ENCODE data around the gene DMRT1.

Gene DMRT1

DNA sequence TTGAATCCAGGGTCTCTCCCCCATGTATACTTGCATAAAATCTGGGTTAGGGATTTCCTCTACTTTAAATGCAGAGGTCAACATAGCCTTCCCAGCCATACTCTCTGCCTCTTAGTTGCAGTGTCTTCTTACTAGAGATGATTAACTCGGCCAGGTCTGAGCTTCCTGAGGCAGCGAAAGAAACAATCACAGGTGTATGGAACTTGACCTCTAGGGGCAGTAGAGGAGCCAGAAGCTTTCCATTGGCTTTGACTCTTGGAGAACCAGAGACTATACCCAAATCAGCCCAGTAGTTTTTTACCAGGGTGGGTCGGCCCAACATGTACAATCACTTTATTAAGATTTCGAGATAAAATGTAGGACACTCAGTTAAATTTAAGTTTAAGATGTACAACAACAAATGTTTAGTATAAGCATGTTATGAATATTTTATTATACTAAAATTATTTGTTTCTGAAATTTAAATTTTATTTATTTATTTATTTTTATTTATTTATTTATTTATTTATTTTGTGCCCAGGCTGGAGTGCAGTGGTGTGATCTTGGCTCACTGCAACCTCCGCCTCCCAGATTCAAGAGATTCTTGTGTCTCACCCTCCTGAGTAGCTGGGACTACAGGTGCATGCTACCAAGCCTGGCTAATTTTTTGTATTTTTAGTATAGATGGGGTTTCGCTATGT lies 87.0 kb downstream of the DMRT1 start:
- no peak for DNase-seq

DNA sequence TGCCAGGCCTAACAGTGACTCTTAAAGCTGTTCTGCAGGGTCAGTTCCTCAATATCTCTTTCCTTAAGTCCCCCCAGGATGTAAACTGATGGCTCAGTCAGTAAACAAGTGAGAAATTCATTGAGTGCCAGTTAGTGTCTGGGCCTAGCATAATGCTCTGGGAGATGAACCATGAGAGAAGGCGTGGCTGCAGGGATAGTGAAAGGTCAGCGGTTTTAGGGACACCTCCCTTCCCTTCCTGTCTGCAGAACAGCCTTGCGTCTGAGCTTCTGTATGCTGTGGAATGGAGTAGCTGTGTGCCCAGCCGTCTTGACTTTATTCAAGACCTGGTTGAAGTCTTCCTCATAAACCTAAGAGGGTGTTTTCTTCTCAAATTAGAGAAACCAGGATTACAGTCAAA lies 88.2 kb downstream of the DMRT1 start:
- no peak for DNase-seq

DNA sequence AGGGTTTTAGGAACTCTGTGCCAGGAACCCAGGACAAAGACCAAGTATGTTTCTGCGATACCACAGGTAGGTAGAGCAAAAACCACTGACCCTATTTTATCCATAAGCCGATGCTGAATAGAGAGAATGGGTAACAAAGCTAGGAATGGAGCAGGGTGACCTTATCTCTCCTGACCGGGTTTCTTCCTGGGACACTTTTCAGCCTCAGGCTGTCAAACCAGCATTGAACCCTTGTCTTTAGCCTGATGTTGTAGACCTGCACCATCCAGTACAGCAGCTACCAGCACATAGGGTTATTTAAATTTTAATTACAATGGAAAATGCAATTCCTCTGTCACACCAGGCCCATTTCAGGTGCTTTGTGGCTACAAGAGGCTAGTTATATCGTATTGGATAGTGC lies 91.9 kb downstream of the DMRT1 start:
- no peak for DNase-seq

DNA sequence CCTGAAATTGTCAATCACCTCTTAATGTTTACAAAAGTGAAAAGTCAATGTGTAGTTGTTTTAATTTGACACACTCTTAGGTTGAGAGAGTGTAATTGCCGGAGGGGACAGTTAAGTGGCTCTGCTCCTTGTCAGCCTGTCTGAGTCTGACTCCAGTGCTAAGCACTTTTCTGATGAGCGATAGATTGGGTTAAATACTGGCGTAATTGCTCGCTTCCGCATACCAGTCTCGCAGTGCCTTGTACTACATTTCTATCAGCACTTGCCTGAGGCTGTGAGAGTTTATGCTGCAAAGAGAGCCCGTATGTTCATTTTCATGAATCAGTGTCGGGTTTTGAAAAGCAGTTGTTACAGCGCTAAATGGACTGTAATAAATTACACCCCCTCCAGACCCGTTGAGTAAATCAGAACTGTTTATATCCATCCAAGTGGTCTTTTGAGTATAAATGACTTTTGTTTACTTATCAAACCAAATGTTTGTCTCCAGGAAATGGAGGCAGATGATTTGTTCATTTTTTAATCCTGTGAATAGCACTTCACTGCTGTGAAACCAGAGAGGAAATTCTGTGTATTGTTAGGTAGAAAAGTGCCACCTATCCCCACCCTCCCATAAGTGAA lies 94.0 kb downstream of the DMRT1 start:
- no peak for DNase-seq

DNA sequence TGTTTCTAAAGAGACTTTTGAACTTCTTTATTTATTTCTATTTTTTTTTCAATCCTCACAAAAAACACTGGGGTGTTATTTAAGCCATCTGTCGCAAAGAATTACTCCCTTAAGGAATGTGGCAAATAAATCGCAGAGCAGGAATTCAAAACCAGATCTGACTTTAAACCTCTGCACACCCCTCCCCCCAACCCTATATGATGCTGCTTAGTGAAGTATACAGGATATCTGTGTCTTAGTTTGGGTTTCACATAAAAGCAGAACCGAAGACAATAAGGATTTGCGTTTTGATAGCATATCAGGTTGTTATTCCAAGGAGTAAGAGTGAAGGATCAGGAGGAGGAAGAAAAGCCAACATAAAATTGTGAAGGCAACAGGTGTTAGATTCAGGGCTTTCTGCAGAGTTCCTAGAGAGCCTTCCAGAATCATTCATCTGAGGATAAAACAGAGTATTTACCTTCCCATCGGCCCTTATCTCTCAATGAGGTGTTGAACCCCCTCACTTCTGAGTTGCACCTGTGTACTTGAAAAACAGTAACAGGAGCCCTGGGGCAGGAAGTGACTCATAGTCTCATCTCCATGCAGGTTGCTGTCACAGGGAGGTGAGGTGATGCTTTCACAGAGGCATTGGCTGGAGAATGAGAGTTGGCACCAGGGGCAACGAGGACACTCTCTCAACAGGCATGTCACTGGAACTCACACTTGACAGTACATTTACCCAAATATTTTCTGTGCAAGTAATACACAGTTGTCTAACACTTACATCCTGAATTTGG lies 101.5 kb downstream of the DMRT1 start:
- no peak for DNase-seq

DNA sequence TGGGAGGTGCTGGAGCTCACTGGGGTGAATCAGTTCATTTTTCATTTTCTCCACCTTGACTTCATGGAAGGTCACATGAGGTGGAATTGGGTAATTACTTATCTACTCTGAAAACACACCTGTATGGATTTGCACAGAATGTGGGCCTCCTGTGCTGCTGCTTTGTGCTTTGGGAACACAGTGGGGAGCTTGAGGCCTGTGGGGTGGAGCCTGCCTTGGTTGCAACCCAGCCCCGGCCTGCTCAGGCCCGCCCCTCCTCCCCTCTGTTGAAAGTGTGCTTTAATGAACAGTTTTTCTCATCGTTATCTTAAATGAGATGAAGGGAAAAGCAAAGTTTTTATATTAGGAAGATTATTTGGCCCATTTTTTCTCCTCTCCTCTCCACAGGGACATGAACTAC lies 106.5 kb downstream of the DMRT1 start:
- no peak for DNase-seq

DNA sequence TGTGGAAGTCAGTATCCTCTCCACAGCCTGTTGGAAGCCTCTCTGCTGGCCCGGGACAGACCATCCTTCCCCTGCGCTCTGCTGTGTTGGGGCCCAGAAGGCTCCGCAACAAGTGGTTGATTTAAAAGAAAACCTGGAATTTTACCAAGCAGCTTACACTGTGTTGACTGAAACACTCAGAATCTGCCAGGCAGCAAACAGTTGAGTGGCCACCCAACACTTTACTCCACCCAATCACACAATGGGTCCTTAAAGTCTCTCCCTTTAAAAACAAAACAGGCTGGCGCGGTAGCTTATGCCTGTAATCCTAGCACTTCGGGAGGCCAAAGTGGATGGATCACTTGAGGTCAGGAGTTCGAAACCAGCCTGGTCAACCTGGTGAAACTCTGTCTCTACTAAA lies 107.0 kb downstream of the DMRT1 start:
- no peak for DNase-seq

DNA sequence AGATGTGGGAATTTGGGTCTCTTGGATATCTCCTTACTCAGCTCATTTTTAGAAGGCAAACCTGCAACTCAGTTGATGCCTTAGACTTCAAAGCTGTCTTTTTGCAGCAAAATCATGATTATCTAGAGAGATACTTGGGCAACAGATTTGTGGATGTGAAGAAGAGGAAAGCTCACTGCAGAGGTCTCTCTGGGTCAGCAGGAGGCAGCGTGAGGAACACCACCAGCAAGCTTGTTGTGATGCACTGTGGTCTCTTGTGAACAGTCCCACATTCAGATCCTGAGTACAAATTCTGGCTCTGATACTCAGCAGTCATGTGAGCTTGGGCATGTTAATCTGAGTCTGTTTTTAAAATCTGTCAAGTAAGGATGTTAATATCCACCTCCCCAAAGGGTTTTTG lies 108.6 kb downstream of the DMRT1 start:
- DNase-seq: no peak

DNA sequence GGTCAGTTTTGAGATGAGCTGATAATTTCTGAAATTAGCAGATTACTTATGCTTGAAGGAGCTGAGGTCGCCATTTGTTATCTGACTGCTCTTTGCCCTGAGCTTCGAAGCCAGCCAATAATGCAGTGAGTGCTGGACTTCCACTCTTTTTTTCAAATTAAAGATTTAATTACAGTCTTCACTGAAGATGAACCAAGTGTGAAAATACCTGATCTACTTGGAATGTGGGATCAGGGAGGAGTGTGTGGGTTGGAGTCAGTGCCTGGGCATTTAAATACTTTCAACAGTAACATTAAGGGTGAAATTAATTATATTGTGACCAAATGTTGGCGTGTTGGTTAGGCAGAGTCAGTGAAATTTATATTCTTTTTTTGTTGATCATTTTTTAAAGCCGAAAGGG lies 111.0 kb downstream of the DMRT1 start:
- DNase-seq: no peak

DNA sequence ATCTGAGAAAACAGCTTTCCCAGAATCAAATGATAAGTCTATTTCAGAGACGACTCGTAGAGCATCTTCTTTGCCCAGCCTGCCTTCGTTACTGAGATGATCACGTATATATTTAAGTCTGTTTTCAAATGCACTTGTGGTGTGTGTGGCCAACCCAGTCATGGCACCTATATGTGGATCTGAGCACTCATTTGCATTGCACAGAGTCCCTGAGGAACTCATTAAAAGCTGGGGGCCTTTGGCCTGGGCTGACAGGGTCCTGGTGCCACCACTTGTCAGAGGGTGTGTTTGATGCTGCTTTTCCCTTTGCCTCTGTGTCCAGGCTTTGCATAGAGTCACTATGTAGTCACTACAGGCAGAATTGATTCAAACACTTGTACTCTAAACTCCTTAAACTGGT lies 117.6 kb downstream of the DMRT1 start:
- no peak for DNase-seq

DNA sequence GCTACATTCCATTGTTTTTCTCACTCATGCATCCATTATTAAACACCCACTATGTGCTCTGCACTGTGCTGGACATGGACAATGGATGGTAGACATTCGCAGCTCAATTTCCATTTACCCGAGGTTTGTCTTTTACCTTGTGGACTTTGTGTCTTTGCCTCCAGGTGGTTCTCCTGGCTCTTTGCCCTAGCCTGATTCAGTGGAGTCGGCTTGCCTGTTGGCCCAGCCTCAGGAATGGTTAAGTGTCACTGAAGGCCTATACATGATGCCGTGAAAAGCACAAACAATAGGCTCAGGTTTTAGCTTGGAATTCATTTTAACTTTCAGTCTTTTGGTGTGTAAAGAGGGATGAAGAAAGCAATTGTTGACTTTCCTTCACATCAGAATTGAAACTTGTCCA lies 118.4 kb downstream of the DMRT1 start:
- no peak for DNase-seq

DNA sequence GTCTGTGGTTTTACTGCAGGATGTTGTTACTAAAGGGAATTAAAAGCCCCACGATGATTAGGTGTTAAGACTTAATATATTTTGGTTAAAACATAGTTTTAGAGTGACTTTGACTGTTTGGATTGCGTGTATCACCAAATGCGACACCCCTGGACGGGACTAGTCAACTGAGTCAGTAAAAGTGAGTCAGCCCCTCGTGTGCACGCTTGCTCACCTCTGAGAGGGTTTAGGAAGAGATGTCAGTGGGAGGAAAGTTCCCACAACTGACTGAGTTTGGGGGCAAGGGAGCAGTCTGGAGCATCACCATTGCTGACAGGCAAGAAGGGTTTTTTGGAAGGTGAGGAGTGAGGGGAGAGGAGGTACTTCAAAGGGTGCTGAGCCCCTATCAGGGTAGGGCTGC lies 120.5 kb downstream of the DMRT1 start:
- no peak for DNase-seq

DNA sequence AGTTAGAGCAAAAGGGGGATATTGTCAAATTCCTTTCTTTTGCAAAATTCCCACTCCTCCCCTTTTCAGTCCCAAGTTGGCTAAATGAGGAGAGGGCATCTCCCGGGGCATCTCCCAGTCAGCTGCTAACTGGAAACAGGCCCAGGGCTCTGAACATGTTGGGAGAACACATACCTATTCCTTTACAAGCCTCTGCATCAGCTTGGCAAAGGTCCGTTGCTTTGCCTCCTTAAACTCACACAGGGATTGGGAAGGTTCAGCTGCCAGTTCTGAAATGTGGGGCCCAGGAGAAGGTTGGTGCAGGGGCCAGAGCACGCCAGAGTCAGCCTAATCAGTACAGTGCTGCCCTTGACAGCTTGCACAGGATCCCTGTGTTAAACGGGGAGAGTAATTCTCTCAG lies 124.0 kb downstream of the DMRT1 start:
- DNase-seq: no peak

DNA sequence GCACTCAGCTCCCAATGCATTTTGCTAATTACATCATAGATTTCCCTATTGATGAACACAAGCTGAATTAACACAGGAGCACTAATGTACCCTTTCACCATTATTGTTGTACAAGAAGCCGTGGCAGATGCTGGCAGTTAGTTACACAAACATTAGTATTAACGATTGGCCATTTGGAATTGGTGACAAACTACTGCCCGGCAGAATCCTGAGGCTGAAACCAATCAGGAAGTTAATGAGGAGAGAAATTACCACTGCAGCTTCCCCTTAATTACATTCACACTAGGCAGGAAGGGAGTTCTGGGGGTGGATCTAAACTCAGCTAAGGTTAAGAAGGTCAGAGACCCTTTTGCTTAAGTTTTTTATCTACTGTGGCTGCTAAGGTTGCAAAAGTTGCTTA lies 125.4 kb downstream of the DMRT1 start:
- DNase-seq: no peak

DNA sequence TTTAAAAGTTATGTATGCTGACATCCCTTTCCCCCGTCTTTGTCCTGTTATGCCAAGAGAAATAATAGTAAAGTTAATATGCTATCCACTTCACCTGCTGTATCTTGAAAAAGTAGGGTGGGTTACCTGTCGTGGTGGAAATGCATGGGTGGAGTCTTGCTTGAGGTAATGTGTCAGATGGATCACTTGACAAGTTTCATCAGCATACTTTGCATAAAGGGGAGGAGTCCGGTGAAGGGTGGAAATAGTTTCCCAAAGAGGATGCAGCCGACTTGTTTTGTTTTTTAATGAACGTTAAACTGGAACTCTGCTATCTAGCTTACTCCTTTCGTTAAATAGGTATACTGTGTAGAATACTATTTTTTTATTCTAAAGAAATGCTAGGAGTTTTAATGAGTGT lies 125.9 kb downstream of the DMRT1 start:
- no peak for DNase-seq

DNA sequence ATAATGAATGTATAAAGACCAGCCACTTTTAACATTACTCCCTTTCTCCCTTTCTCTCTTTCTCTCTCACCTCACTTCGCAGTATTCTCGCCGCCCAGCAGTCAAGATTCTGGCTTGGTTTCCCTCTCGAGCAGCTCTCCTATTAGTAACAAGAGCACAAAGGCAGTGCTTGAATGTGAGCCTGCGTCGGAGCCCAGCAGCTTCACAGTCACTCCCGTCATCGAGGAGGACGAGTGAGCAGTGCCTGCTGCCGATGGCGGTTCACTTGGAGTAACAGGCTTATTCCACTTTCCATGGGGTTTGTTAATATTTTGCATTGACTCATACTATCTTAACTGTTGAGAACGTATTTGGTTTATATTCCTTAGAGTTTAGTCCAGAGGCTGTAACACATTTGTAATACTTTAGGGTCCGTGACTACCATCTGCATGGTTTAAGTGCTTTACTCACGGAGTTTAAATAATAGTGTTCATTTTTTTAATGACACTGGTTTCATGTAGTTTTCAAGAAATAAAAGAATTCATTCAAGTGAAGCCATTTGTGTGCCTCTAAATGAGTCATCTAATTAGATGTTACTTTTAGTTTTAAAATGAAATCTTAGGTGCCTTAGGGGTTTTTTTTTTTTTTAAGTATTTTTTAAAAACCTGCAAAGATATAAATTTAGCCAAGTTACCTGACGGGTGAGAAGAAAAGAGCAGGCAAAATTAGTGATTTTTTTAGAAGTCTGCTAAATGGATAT lies 126.6 kb downstream of the DMRT1 start:
- no peak for DNase-seq

DNA sequence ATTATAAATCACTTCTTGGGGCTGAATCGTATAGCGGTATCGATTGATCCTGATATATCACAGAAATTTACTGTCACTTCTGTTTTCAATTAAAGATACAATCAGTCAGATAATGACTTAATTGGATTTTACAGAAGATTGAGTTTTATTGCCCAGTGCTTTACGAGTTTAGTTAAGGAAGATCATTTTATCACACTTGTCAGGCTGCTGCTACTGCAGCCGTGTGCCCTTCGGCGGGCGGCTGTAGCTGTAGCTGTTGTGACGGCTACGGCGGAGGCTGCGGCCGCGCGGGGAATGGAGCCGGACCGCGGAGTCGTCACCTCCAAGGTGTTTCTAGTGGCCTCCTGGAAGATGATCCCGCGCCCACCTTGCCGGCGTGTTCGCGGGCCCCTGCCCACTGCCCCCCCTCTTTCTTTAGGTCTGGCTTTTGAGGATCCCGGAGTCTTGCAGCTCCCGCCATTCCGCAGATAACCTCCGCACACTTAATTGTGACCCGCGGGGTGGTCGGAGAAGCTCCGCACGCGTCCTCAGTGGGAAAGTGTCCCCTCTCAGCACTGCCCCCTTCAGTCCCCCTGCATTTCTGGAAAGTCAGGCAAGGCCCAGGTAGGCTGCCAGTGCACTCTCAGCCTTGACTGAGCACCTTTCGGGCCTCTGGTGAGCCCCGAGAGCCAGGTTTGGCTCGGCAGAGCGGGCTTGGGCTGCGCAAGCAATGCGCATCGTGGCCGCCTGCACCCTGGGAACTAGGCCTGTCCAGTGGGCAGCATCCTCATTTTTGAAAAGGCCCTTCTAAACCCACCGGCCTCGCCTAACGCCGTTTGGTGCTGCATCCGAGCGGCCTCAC lies 128.0 kb downstream of the DMRT1 start:
- no peak for DNase-seq

DNA sequence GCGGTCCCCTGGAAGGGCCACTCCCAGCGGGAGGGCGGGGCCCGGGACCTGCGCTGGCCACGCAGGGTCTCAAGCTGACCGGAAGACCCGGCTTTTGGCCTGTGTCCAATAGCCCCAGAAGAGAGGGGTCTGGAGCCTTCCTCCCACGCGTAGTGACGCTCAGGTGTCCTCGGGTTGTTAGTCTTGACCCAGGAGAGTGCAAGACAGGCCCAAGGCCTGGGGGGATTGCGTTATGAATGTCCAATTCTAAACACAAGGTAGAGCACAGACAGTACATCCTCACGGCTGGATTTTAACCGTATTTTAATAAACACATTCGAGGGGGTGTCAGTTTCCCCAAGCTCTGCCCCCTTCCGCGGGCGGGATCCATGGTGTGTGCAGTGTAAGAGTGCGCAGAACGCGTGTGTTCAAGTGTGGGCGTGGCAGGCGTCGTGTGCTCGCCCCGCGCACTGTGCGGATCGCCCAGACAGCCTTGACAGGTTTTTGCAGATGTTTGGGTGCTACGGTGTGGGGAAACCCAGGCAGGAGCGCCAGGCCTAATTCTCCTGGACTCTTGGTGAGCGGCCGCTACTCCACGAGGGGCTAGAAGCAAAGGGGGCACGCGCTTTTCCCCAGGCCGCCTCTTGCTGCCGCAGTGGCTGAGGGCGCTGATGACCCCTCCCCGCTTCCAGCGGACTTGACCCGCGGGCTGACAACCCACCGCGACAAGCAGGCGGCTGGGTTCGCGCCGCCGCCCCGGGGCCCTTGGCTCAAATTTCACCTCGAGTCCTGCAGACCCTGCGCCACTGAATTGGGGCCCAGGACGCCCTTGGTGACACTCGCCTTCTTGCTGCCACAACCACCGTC lies 128.9 kb downstream of the DMRT1 start:
- no peak for DNase-seq

DNA sequence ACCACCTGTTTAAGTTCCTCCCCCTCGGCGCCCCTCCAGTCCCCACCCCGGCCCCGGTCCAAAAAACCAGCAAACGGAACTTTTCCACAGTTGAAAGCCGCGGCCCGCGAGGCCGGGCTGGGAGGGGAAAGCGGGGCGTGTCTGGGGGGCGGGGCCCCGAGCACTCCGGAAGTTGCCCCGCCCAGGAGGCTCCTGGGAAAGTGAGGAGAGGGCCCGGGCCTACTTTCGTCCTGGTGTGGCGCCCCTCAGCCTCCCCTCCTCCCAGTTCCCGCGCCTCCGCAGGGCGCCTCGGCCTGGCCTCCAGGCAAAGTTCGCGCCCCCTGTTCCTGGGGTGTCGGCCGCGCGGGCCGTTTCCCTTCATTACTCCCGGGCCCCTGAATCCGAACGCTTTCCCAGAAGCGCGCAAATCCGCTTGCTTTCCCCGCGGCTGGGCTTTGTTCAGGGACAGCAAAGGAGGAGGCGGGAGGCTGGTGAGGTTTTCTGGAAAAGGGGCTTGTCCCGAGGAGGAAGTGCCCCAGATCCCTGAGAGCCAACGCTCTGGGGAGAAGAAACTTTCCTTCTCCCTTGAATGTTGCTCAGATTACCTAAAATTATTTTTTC lies 130.5 kb downstream of the DMRT1 start:
- DNase-seq: no peak

DNA sequence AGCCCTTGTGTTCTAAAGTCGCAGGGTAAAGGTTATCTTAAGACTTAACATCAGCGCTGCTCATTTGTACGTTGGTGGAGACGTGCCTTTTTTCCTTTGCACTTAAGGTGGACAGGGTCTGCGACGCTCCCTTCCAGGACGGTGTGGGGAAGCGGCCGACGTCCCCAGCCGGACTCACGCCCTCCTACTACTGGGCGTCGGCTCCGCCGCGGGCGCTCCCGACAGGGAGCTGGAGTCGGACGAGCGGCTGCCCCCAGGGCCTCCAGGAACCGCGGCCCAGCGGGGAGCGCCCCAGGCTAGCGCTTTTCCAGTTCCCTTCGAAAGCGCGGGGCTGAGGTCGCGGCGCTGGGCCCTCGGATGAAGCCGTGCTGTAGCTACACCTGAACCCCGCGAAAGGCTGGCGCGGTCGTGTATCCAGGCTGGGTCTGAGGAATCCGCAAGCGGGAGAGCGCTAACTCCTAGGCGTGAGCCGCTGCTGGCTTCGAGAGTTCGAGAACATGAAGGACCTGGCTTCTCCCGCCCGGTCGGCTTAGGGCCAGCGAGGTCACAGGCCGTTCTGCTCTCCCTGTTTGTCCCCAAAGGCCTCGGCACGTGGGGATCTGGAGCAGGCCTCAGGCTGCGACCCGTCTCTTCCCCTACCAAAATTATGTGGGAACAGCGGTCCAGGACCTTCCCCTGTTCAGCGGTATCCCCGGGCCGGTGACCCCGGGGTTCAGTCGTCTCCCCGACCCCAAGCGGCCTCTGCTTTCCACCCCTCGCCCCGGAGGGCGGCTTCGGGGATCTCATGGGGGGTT lies 131.2 kb downstream of the DMRT1 start:
- no peak for DNase-seq

Data from stimulated activated naive CD4-positive, alpha-beta T cell treated with Interleukin-2 at 50 U/mL for 16 hours (primary cell).